Lung (tissue), 12 donors: ENCODE measurements around the gene FUBP1. TPM values are rescaled to one million over a fixed set of nuclear protein-coding genes. Genes with fewer than 3 reads are reported as not detected.
A peak's percentile ranks its signal among the peaks of the same experiment; 100 is the strongest.

Source experiments
- ATAC-seq: fragments of 200-7000 bp; cut with Tn5 transposase; one replicate; pipeline ENCODE4 v1.9.1; 2020; ENCODE audit warnings: moderate number of reproducible peaks; ENCODE audit not compliant: insufficient read depth, low FRiP score
- DNase-seq, 3 donors: peaks; one replicate each; pipeline ENCODE4 v3.0.0-alpha.2; 2013 to 2017
- H3K27ac ChIP-seq, 2 donors: one replicate each; pipeline ENCODE4 v1.5.1; 2013; ENCODE audit warnings: mild to moderate bottlenecking in 2 of 2, moderate library complexity in 2 of 2, control low read depth in 1 of 2, inconsistent platforms in 1 of 2, low read depth in 1 of 2, low read length in 1 of 2
- H3K27me3 ChIP-seq, 3 donors: one replicate each; pipeline ENCODE4 v1.5.1; 2013; ENCODE audit warnings: low read length in 2 of 3; ENCODE audit not compliant: control insufficient read depth in 3 of 3, insufficient read depth in 3 of 3
- H3K36me3 ChIP-seq, 4 donors: one replicate each; pipeline ENCODE4 v1.5.1; 2013; ENCODE audit warnings: low read length in 4 of 4, mild to moderate bottlenecking in 1 of 4, moderate library complexity in 1 of 4; ENCODE audit not compliant: control insufficient read depth in 4 of 4, insufficient read depth in 4 of 4
- H3K4me1 ChIP-seq, 5 donors: one replicate each; pipeline ENCODE4 v1.5.1; 2013; ENCODE audit warnings: low read length in 5 of 5, mild to moderate bottlenecking in 2 of 5, moderate library complexity in 1 of 5; ENCODE audit not compliant: control insufficient read depth in 5 of 5, insufficient read depth in 5 of 5
- H3K4me3 ChIP-seq: one replicate; pipeline ENCODE4 v1.5.1; 2013; ENCODE audit warnings: mild to moderate bottlenecking, control low read depth, moderate library complexity
- H3K9ac ChIP-seq, 2 donors: one replicate each; pipeline ENCODE4 v1.5.1; 2013; ENCODE audit warnings: low read length in 2 of 2, control low read depth in 1 of 2; ENCODE audit not compliant: insufficient read depth in 1 of 2
- H3K9me3 ChIP-seq, 4 donors: one replicate each; pipeline ENCODE4 v1.5.1; 2013; ENCODE audit warnings: low read length in 3 of 4, mild to moderate bottlenecking in 1 of 4, moderate library complexity in 1 of 4; ENCODE audit not compliant: control insufficient read depth in 4 of 4, insufficient read depth in 3 of 4
- CTCF ChIP-seq: IDR thresholded peaks from 2 replicates; pipeline ENCODE4 v1.5.1; 2012; ENCODE audit warnings: mild to moderate bottlenecking; ENCODE audit errors: control extremely low read depth, extremely low read depth
- WGBS, 2 donors: extraction: QIAGEN DNeasy Blood & Tissue Kit; methylation state at CpG; one replicate each; pipeline ENCODE4 v1.1.7; 2013; 5-methylcytosine and 5-hydroxymethylcytosine counted together
- polyA plus RNA-seq, 2 donors: library from polyadenylated mRNA; stranded (reverse); fragments of 200-250 nt; gene quantifications; one replicate each; pipeline ENCODE4 v1.2.1, GENCODE V29; 2013
- total RNA-seq, 2 donors: library from RNA; depleted of rRNA in 1 of 2; stranded (reverse); fragments of >200 nt in 1 of 2; gene quantifications; one replicate each; pipeline ENCODE4 v1.2.1, GENCODE V29; 2014 to 2021
- donor health status: control.
- donor health status: control.
- donor health status: Bipolar disorder and iron deficiency.
- donor health status: healthy.
- donor health status: DM: yes; HTN: yes; CAD: no.

Gene FUBP1
- total and polyA plus RNA-seq, 4 donors: 39.1 to 324 (median 70.5) TPM

GRCh38 chr1:77950873-77951272, 28.0 kb downstream of the FUBP1 start:
- no peak for DNase-seq
- TF ChIP-seq CTCF: no peak
- H3K4me3 ChIP-seq: no peak overlapping the region
- no peaks in the 10 kb centered on the region for H3K27me3 ChIP-seq
- peaks cover 0 to 7% (median 0%) of the 10 kb centered on the region in 5 donors for H3K4me1 ChIP-seq
- H3K36me3 ChIP-seq: peaks cover 15 to 67% (median 43%) of the 10 kb centered on the region in 4 donors
- H3K9me3 ChIP-seq: no peaks in the 10 kb centered on the region
- H3K27ac ChIP-seq: no peak overlapping the region
- H3K9ac ChIP-seq: no peak overlapping the region
- ATAC-seq: no peak

GRCh38 chr1:77948841-77949424, 29.9 kb downstream of the FUBP1 start:
- TF ChIP-seq CTCF: no peak
- Histone ChIP-seq H3K36me3 (peaks cover 12 to 61% (median 33%) of the 10 kb centered on the region in 4 donors), H3K9ac (no peak overlapping the region), H3K4me3 (no peak overlapping the region), H3K4me1 (peaks cover 0 to 10% (median 0%) of the 10 kb centered on the region in 5 donors), H3K27ac (no peak overlapping the region), H3K9me3 (no peaks in the 10 kb centered on the region), H3K27me3 (no peaks in the 10 kb centered on the region)
- 52% methylated on average over 2 of the region's 2 CpGs for WGBS, 2 donors
- no peak for ATAC-seq
- peak in 1 of 3 donors; percentile 16 for DNase-seq

- TF ChIP-seq CTCF: no peak
- 92 to 97% methylated on average over 2 of the region's 2 CpGs for WGBS, 2 donors
These were observed 33.5 kb downstream of the FUBP1 start for GRCh38 chr1:77945345-77945744.

More at GRCh38 chr1:77945345-77945744, 33.5 kb downstream of the FUBP1 start:
- no peaks in the 10 kb centered on the region for H3K27me3 ChIP-seq
- H3K9ac ChIP-seq: no peak overlapping the region
- no peaks in the 10 kb centered on the region for H3K9me3 ChIP-seq
- H3K4me3 ChIP-seq: no peak overlapping the region
- DNase-seq: no peak
- H3K36me3 ChIP-seq: peaks cover 4 to 50% (median 32%) of the 10 kb centered on the region in 4 donors
- H3K27ac ChIP-seq: no peak overlapping the region
- ATAC-seq: no peak
- H3K4me1 ChIP-seq: peaks cover 0 to 10% (median 0%) of the 10 kb centered on the region in 5 donors
